Umbilical cord (tissue), 2 donors: ENCODE measurements around the gene RAB3GAP1. TPM values are rescaled to one million over a fixed set of nuclear protein-coding genes. Genes with fewer than 3 reads are reported as not detected.
"Not testable (repeated sequence)": the region's sequence is repeated elsewhere in the genome, so short reads cannot be mapped to it uniquely, and the experiment has no call there.

Experiments
- DNase-seq: peaks from one replicate; pipeline ENCODE4 v3.0.0-alpha.2; 2015; ENCODE audit warnings: low spot score
- total RNA-seq: library from RNA; depleted of rRNA; stranded (reverse); fragments of >200 nt; gene quantifications from one replicate; pipeline ENCODE4 v1.2.3, GENCODE V29; 2014; ENCODE audit warnings: low replicate concordance; ENCODE audit not compliant: insufficient read depth

The RAB3GAP1 gene
- total RNA-seq, result 76.1 TPM

GRCh38 chr2:135052042-135052876 lies at the start of gene RAB3GAP1:
RAB3GAP1 (plus strand) TSS chr2:135052292; CDS start chr2:135052308, 16 bp downstream.
- peak; percentile 92 for DNase-seq

- no peak for DNase-seq
These were observed 49.3 kb upstream of the RAB3GAP1 start for GRCh38 chr2:135002836-135003235.

- DNase-seq, result peak; percentile 74
These were observed 47.9 kb upstream of the RAB3GAP1 start for GRCh38 chr2:135004005-135004746.

GRCh38 chr2:135005753-135006152 lies 46.3 kb upstream of the RAB3GAP1 start:
- DNase-seq, result no peak

- DNase-seq, result no peak
These were observed 42.8 kb upstream of the RAB3GAP1 start for GRCh38 chr2:135009339-135009738.

- DNase-seq, result no peak
These were observed 41.7 kb upstream of the RAB3GAP1 start for GRCh38 chr2:135010200-135010942.

GRCh38 chr2:135011633-135012032 lies 40.5 kb upstream of the RAB3GAP1 start:
- no peak for DNase-seq

GRCh38 chr2:135021618-135022017 lies 30.5 kb upstream of the RAB3GAP1 start:
- DNase-seq, result no peak

GRCh38 chr2:135022952-135023880 lies 28.9 kb upstream of the RAB3GAP1 start:
- no peak for DNase-seq

GRCh38 chr2:135023886-135024485 lies 28.1 kb upstream of the RAB3GAP1 start:
- no peak for DNase-seq

- DNase-seq, result no peak
These were observed 22.5 kb upstream of the RAB3GAP1 start for GRCh38 chr2:135029481-135030134.

- DNase-seq, result peak; percentile 36
These were observed 21.3 kb upstream of the RAB3GAP1 start for GRCh38 chr2:135030826-135031225.

GRCh38 chr2:135033216-135033615 lies 18.9 kb upstream of the RAB3GAP1 start:
- not testable (repeated sequence) for DNase-seq

- DNase-seq, result no peak
These were observed 14.3 kb upstream of the RAB3GAP1 start for GRCh38 chr2:135037831-135038230.

GRCh38 chr2:135043345-135043744 lies 8.7 kb upstream of the RAB3GAP1 start:
- DNase-seq, result no peak

- no peak for DNase-seq
These were observed 4.8 kb upstream of the RAB3GAP1 start, which contains the start of gene MAP3K19 for GRCh38 chr2:135047300-135047699. MAP3K19 (minus strand) TSS chr2:135047447; CDS start chr2:135024647, 22,800 bp downstream.

GRCh38 chr2:135048122-135048521 lies 4.0 kb upstream of the RAB3GAP1 start:
- no peak for DNase-seq

- DNase-seq, result no peak
These were observed 2.0 kb upstream of the RAB3GAP1 start for GRCh38 chr2:135050132-135050531.

GRCh38 chr2:135050684-135051083 lies 1.4 kb upstream of the RAB3GAP1 start:
- no peak for DNase-seq

GRCh38 chr2:135052997-135053474 lies 944 bp downstream of the RAB3GAP1 start:
- peak; percentile 2 for DNase-seq
